Smooth muscle cell (in vitro differentiated cells): ENCODE results near the gene SYN1. TPM values are rescaled to one million over a fixed set of nuclear protein-coding genes. Genes with fewer than 3 reads are reported as not detected.

Source experiments
- DNase-seq: peaks from one replicate; lab custom pipeline; 2025; ENCODE audit not compliant: unreplicated experiment; lab: John Stamatoyannopoulos, UW
- H2AFZ ChIP-seq: fragments of 200-600 bp; sonication (generic); 2 replicates; pipeline ENCODE4 v1.6.0; 2016; ENCODE audit warnings: antibody characterized with exemption, low read depth, mild to moderate bottlenecking
- H3F3A ChIP-seq: fragments of 200-600 bp; sonication (generic); 2 replicates; pipeline ENCODE4 v1.6.0; 2017; ENCODE audit warnings: antibody characterized with exemption, low read depth
- H3K27ac ChIP-seq: fragments of 200-600 bp; sonication (generic); 2 replicates; pipeline ENCODE4 v1.5.1; 2016; ENCODE audit warnings: low read depth, mild to moderate bottlenecking
- H3K27me3 ChIP-seq: fragments of 200-600 bp; sonication (generic); 2 replicates; pipeline ENCODE4 v1.6.1; 2016; ENCODE audit warnings: low read depth, mild to moderate bottlenecking
- H3K36me3 ChIP-seq: fragments of 200-600 bp; sonication (generic); 2 replicates; pipeline ENCODE4 v1.5.1; 2016; ENCODE audit warnings: low read depth
- H3K4me1 ChIP-seq: fragments of 200-600 bp; sonication (generic); 2 replicates; pipeline ENCODE4 v1.5.1; 2016; ENCODE audit warnings: low read depth
- H3K4me2 ChIP-seq: fragments of 200-600 bp; sonication (generic); 2 replicates; pipeline ENCODE4 v1.6.0; 2016; ENCODE audit warnings: mild to moderate bottlenecking
- H3K4me3 ChIP-seq: fragments of 200-600 bp; sonication (generic); 2 replicates; pipeline ENCODE4 v1.5.1; 2016; ENCODE audit warnings: mild to moderate bottlenecking
- H3K79me2 ChIP-seq: fragments of 200-600 bp; sonication (generic); 2 replicates; pipeline ENCODE4 v1.6.0; 2016; ENCODE audit warnings: low read depth, mild to moderate bottlenecking
- H3K9ac ChIP-seq: fragments of 200-600 bp; sonication (generic); 2 replicates; pipeline ENCODE4 v1.6.0; 2016; ENCODE audit warnings: low read depth
- H3K9me3 ChIP-seq: fragments of 200-600 bp; sonication (generic); replicated peaks from 2 replicates; pipeline ENCODE4 v1.5.1; 2016; ENCODE audit warnings: low read depth
- H4K20me1 ChIP-seq: fragments of 200-600 bp; sonication (generic); 2 replicates; pipeline ENCODE4 v1.6.0; 2016; ENCODE audit warnings: low read depth
- CTCF ChIP-seq: fragments of 200-600 bp; sonication (generic); IDR thresholded peaks from 2 replicates; pipeline ENCODE4 v1.5.1; 2017; ENCODE audit warnings: borderline replicate concordance, mild to moderate bottlenecking, antibody characterized with exemption; ENCODE audit not compliant: insufficient read depth, poor library complexity, severe bottlenecking
- WGBS: methylation state at CpG from one replicate; pipeline ENCODE4 v1.1.7; 2016; ENCODE audit warnings: low lambda C conversion rate; 5-methylcytosine and 5-hydroxymethylcytosine counted together
- polyA plus RNA-seq: library from polyadenylated mRNA; unstranded; fragments of >200 nt; fragmentation: Nextera tagmentation; extraction: Ambion mirVana; gene quantifications from 2 replicates; pipeline ENCODE4 v1.2.1, GENCODE V29; 2016
- total RNA-seq: library from RNA; depleted of rRNA; stranded (reverse); fragments of >200 nt; gene quantifications from 2 replicates; pipeline ENCODE4 v1.2.3, GENCODE V29; 2014

Gene SYN1
- total and polyA plus RNA-seq, 2 experiments from 2014 or later, result 5.1 to 9.1 TPM

GRCh38 chrX:47540754-47541538 is 78.7 kb downstream of the SYN1 start:
- Histone ChIP-seq H4K20me1 (no peaks in the 10 kb centered on the region), H3K9ac (no peak overlapping the region), H3K9me3 (peaks cover 4% of the 10 kb centered on the region), H3K36me3 (no peaks in the 10 kb centered on the region), H3K79me2 (no peaks in the 10 kb centered on the region), H3K4me3 (peak overlapping the region; percentile 21), H2AFZ (no peak overlapping the region), H3F3A (no peaks in the 10 kb centered on the region), H3K27ac (peak overlapping the region; percentile 65), H3K27me3 (no peaks in the 10 kb centered on the region), H3K4me1 (peaks cover 6% of the 10 kb centered on the region), H3K4me2 (peak overlapping the region; percentile 67)
- DNase-seq, result peak; percentile 1
- TF ChIP-seq CTCF, result peak; percentile 44
- WGBS, result 47% methylated on average over 15 of the region's 15 CpGs

- no peaks in the 10 kb centered on the region for H3F3A ChIP-seq
- H3K4me1 ChIP-seq, result peaks cover 6% of the 10 kb centered on the region
- no peaks in the 10 kb centered on the region for H3K27me3 ChIP-seq
- H2AFZ ChIP-seq, result no peak overlapping the region
- H3K4me2 ChIP-seq, result no peak overlapping the region
- no peaks in the 10 kb centered on the region for H3K36me3 ChIP-seq
- no peaks in the 10 kb centered on the region for H3K79me2 ChIP-seq
- peaks cover 4% of the 10 kb centered on the region for H3K9me3 ChIP-seq
- no peaks in the 10 kb centered on the region for H4K20me1 ChIP-seq
- no peak overlapping the region for H3K4me3 ChIP-seq
- TF ChIP-seq CTCF, result no peak
- DNase-seq, result no peak
- no peak overlapping the region for H3K9ac ChIP-seq
- no peak overlapping the region for H3K27ac ChIP-seq
These were observed 79.8 kb downstream of the SYN1 start for GRCh38 chrX:47539860-47540259.

- Histone ChIP-seq H3F3A (no peaks in the 10 kb centered on the region), H3K9ac (no peak overlapping the region), H2AFZ (no peak overlapping the region), H4K20me1 (no peaks in the 10 kb centered on the region), H3K36me3 (no peaks in the 10 kb centered on the region), H3K27ac (no peak overlapping the region), H3K4me3 (no peak overlapping the region), H3K27me3 (no peaks in the 10 kb centered on the region), H3K4me1 (no peaks in the 10 kb centered on the region), H3K9me3 (no peaks in the 10 kb centered on the region), H3K79me2 (no peaks in the 10 kb centered on the region), H3K4me2 (no peak overlapping the region)
- TF ChIP-seq CTCF, result no peak
- no peak for DNase-seq
- 88% methylated on average over 6 of the region's 6 CpGs for WGBS
These were observed 89.6 kb downstream of the SYN1 start for GRCh38 chrX:47530049-47530448.

GRCh38 chrX:47529548-47529947 is 90.1 kb downstream of the SYN1 start:
- no peaks in the 10 kb centered on the region for H3F3A ChIP-seq
- H3K4me2 ChIP-seq, result no peak overlapping the region

More at GRCh38 chrX:47529548-47529947, 90.1 kb downstream of the SYN1 start:
- Histone ChIP-seq H3K27ac (no peak overlapping the region), H3K79me2 (no peaks in the 10 kb centered on the region), H3K4me3 (no peak overlapping the region), H3K9me3 (no peaks in the 10 kb centered on the region), H3K27me3 (no peaks in the 10 kb centered on the region), H3K4me1 (no peaks in the 10 kb centered on the region), H4K20me1 (no peaks in the 10 kb centered on the region), H2AFZ (no peak overlapping the region), H3K9ac (no peak overlapping the region), H3K36me3 (no peaks in the 10 kb centered on the region)
- no peak for TF ChIP-seq CTCF
- WGBS, result 80% methylated on average over 8 of the region's 8 CpGs
- DNase-seq, result no peak
